ENCODE data around the gene CAT.
A peak's percentile ranks its signal among the peaks of the same experiment; 100 is the strongest.
"Not testable (repeated sequence)": the region's sequence is repeated elsewhere in the genome, so short reads cannot be mapped to it uniquely, and the experiment has no call there.

CAT gene

DNA sequence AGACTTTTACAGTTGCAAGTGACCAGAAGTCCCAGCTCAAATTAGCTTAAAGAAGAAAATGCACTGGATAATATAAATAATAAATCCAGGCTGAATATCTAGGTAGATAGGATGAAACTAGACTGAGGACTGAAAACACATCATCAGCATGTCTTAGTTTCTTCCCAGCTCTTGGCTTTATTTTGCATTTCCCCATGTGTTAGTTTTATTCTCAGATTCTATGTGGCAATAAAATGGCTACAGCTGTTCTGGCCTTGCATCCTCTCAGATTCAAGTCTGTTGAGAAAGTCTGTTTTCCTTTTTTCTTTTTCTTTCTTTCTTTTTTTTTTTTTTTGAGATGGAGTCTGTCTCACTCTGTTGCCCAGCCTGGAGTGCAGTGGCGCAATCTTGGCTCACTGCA lies 22.6 kb upstream of the CAT start:
- Mint-ChIP-seq H3K4me1 (no peaks in the 10 kb centered on the region), H3K4me3 (no peak overlapping the region), H3K36me3 (peaks cover 6% of the 10 kb centered on the region), H3K27ac (no peak overlapping the region), H3K27me3 (peaks cover 11% of the 10 kb centered on the region), H3K9me3 (peaks cover 13% of the 10 kb centered on the region)

DNA sequence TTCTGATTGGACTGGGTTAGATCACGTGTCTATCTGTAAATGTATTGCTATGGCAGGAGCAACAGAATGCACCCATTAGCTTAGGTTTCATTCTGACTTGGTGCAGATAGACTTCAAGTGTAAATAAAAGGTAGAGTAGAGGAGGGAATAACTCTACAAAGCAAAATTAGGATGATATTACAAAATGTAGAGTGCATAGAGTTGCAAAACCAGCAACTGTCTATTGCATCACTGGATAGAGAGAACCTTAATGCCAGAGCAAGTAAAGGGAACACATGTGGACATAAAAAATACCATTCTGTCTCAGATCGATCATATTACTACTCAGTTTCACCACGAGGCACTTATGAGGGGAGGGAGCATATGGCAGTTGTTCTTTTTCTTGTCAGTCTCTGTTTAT lies 22.0 kb upstream of the CAT start:
- Mint-ChIP-seq H3K36me3 (peaks cover 6% of the 10 kb centered on the region), H3K27me3 (peaks cover 11% of the 10 kb centered on the region), H3K27ac (no peak overlapping the region), H3K4me3 (no peak overlapping the region), H3K4me1 (no peaks in the 10 kb centered on the region), H3K9me3 (peaks cover 13% of the 10 kb centered on the region)

DNA sequence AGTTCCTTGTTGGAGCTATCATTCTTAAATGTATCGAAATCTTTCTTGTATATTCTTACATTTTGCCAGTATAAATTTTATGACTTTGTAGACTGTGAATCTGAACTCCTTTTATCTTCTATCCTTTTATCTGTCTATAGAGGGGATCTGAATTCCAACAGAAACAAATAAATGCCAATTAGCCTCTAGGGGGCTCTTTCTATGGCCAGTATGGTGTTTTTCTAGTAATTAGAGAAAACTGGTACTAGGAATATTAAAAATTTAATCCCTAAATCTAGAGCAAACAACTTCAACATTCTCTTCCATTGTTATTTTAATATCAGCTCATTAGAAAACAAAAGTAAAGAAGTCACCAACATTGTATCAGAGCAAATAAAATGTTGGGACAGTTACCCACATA lies 21.5 kb upstream of the CAT start:
- Mint-ChIP-seq H3K4me3 (no peak overlapping the region), H3K9me3 (peaks cover 13% of the 10 kb centered on the region), H3K27ac (no peak overlapping the region), H3K27me3 (peaks cover 12% of the 10 kb centered on the region), H3K36me3 (peaks cover 6% of the 10 kb centered on the region), H3K4me1 (no peaks in the 10 kb centered on the region)

DNA sequence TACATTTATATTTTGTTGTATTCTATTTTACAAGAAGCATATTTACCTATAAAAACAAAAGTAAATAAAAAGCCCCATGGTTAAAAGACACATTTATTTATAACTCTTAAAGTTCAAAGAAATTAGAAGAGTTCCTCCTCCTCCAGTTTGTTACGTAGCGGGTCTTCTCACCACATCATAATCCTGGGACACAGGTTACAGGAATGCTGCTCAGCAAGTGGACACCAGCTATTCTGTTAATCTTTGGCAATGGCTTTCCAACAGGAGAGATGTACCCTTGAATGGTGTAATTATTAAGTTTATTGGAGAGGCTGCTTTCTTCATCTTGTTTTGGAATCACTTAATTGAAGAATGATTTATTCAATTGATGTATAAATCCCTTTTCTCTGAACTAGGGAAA lies 19.6 kb upstream of the CAT start:
- Mint-ChIP-seq H3K27me3 (peaks cover 9% of the 10 kb centered on the region), H3K36me3 (no peaks in the 10 kb centered on the region), H3K27ac (no peak overlapping the region), H3K4me1 (no peaks in the 10 kb centered on the region), H3K9me3 (no peaks in the 10 kb centered on the region), H3K4me3 (no peak overlapping the region)

DNA sequence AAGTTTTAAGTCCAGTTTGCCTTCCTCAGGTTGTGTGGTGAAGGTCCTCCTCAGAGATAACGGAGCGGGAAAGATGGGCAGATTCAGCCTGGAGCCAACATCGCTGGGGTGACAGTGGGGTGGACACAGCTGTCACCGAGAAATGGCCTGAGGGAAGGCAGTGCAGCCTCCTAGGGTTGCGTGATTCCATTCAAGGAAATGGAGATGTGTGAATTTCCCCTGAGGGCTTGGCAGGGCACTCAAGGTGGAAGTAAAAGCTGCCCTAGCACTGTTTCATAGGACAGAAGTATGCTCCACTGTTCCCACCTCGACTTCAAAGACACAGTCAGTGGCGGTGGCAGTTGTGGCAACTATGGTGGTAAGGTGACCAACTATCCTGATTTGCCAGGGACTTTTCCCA lies 15.4 kb upstream of the CAT start:
- Mint-ChIP-seq H3K27me3 (peaks cover 9% of the 10 kb centered on the region), H3K4me1 (no peaks in the 10 kb centered on the region), H3K27ac (no peak overlapping the region), H3K4me3 (no peak overlapping the region), H3K36me3 (no peaks in the 10 kb centered on the region), H3K9me3 (no peaks in the 10 kb centered on the region)

DNA sequence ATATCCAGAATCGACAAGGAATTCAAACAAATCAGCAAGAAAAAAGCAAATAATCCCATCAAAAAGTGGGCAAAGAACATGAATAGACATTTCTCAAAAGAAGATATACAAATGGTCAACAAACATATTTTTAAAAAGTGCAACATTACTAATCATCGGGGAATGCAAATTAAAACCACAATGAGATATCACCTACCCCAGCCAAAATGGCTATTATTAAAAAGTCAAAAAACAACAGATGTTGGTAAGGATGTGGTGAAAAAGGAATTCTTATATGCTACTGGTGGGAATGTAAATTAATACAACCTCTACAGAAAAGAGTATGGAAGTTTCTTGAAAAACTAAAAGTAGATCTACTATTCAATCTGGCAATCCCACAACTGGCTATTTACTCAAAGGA lies 13.9 kb upstream of the CAT start:
- H3K4me1 Mint-ChIP-seq, H3K27ac Mint-ChIP-seq, H3K4me3 Mint-ChIP-seq, H3K9me3 Mint-ChIP-seq, H3K36me3 Mint-ChIP-seq: not testable (repeated sequence)
- peaks cover 11% of the 10 kb centered on the region for H3K27me3 Mint-ChIP-seq

DNA sequence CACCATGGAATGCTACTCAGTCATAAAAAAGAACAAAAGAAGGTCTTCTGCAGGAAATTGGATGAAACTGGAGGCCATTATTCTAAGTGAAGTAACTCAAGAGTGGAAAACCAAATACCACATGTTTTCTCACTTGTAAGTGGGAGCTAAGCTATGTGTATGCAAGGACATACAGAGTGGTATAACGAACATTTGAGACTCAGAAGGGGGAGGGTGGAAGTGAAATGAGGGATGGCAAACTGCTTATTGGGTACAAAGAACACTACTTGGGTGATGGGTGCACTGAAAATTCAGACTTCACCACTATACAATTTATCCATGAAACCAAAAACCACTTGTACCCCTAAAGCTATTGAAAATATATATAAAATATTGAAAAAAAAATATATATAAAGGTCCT lies 13.4 kb upstream of the CAT start:
- Mint-ChIP-seq H3K4me1 (peaks cover 4% of the 10 kb centered on the region), H3K27ac (no peak overlapping the region), H3K36me3 (no peaks in the 10 kb centered on the region), H3K9me3 (no peaks in the 10 kb centered on the region), H3K27me3 (peaks cover 11% of the 10 kb centered on the region), H3K4me3 (no peak overlapping the region)

DNA sequence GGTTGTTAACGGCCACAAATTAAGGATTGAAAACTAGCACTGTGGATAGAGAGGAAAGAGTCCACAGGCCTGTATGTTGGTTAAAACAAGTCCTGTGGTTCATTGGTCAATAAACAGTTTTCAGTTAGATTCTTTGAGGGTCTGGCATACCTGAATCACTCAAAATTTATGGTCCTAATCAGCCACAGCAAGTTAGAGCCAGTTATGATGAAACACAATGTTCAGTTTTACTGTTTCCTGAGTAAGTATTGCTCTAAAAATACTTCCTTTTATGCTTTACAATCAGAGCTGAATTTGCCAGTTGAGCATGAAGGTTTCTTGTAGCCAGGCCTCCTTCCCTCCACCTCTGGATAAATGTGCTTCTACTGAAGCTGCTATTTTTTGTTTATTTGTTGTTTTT lies 12.9 kb upstream of the CAT start:
- Mint-ChIP-seq H3K4me1 (peaks cover 5% of the 10 kb centered on the region), H3K27ac (no peak overlapping the region), H3K4me3 (no peak overlapping the region), H3K9me3 (no peaks in the 10 kb centered on the region), H3K27me3 (peaks cover 7% of the 10 kb centered on the region), H3K36me3 (no peaks in the 10 kb centered on the region)

DNA sequence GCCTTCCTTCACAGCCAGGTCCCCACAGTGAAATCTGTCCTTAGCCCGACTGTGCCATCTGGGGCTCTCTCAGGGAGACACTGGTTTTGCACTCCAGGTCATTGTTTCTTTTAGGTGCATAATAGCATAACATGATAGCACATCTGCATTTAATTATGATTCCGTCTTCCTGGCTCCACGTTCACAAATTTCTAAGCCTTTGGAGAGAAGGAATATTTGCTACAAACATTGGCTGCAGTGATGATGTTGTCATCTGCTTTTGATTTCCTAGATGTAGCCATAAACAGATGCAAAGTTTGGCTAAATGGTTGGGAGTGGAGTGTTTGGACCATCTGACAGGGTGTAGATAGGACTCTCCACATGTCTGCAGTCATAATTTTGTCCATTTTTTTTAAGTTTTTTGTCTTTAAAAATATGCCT lies 12.0 kb upstream of the CAT start:
- peaks cover 5% of the 10 kb centered on the region for H3K4me1 Mint-ChIP-seq
- H3K27ac Mint-ChIP-seq = no peak overlapping the region
- no peak overlapping the region for H3K4me3 Mint-ChIP-seq
- no peaks in the 10 kb centered on the region for H3K36me3 Mint-ChIP-seq
- no peaks in the 10 kb centered on the region for H3K9me3 Mint-ChIP-seq
- peaks cover 6% of the 10 kb centered on the region for H3K27me3 Mint-ChIP-seq

DNA sequence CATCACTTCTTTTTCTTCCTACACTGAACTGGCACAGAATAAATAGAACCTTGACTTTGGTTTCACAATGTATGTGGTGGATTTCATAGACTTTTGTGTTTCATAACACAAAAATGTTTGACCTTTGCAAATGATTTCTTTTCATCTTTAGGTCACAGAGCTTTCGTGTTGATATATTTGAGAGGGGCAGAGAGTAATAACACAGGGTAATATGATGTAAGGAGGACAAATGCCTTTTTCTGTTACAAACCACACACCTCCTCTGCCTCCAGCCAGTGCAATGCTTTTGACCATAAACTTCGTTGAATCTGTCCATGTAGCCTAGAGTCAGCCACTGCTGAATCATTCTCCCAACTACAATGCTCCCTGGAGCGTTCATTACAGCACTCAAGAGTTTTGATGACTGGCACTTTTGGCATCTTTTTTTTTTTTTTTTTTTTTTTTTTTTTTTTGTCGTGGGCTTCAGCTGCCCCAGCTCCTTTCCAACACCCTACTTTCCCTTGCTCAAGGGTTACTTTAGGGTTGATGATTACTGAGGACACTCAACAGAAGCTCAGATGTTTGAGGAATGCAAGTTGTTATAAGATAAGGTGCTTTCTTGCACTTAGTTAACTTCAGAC lies 11.4 kb upstream of the CAT start:
- no peak overlapping the region for H3K27ac Mint-ChIP-seq
- H3K4me1 Mint-ChIP-seq = peaks cover 5% of the 10 kb centered on the region
- H3K9me3 Mint-ChIP-seq = no peaks in the 10 kb centered on the region
- no peaks in the 10 kb centered on the region for H3K36me3 Mint-ChIP-seq
- no peak overlapping the region for H3K4me3 Mint-ChIP-seq
- peaks cover 4% of the 10 kb centered on the region for H3K27me3 Mint-ChIP-seq

DNA sequence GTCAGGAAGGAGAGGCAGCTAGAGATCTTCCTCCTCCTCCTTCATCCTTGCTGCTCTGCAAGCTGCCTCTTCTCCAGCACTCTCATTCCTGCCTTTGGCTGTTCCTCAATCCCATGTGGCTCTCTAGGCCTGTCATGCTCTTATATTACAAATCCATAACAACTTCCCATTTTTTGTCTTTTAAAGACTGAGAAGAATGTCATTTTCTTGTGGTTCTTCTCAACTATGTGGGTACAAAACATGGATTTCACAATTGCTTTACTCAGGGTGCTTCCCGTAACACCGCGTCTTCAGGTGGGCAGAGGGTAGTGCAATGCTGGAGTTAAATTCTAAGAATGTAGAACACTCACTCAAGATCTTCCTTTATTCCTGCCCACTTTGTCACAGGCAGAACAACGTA lies 6.8 kb upstream of the CAT start:
- Mint-ChIP-seq H3K27ac (no peak overlapping the region), H3K4me1 (peaks cover 5% of the 10 kb centered on the region), H3K27me3 (peaks cover 2% of the 10 kb centered on the region), H3K4me3 (no peak overlapping the region), H3K36me3 (no peaks in the 10 kb centered on the region), H3K9me3 (no peaks in the 10 kb centered on the region)

DNA sequence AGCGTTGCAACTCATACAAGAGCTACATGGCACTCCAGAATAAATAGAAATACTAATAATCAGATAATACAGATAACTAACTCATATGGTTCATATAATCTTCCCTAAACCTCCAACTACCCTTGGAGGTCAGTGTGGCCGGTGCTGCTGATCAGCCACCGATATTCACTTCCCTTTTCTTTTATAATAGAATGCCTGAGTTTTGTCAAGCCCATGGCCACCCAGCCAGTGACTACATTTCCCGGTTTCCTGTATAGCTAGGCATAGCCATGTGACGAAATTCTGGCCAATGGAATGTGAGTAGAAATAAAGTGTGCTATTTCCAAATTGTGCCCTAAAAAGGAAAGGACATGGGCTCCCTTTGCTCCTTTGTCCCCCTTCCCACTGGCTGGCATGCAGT lies 5.9 kb upstream of the CAT start:
- Mint-ChIP-seq H3K27me3 (peaks cover 2% of the 10 kb centered on the region), H3K27ac (no peak overlapping the region), H3K9me3 (no peaks in the 10 kb centered on the region), H3K4me1 (peaks cover 5% of the 10 kb centered on the region), H3K4me3 (no peak overlapping the region), H3K36me3 (no peaks in the 10 kb centered on the region)

DNA sequence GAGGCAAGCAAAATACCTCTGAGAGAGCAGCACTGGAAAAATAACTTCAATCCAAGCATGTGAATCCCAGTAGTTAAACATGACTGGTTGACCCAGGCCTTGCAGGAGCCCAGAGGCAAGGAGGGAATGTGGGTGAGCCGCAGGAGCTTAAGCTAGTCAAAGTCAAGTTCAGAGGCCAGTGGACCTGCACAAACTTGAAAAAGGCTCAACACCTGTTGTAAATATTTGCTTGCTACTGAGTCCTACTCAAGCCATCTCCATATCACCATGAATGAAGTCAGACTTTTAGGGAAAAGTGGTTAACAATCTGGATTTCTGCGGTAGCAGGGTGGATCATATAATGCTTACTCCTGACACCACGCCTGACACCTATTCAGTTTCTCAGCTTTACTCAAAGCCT lies 4.8 kb upstream of the CAT start:
- H3K9me3 Mint-ChIP-seq = no peaks in the 10 kb centered on the region
- no peaks in the 10 kb centered on the region for H3K27me3 Mint-ChIP-seq
- peaks cover 9% of the 10 kb centered on the region for H3K4me1 Mint-ChIP-seq
- no peak overlapping the region for H3K27ac Mint-ChIP-seq
- no peak overlapping the region for H3K4me3 Mint-ChIP-seq
- no peaks in the 10 kb centered on the region for H3K36me3 Mint-ChIP-seq

DNA sequence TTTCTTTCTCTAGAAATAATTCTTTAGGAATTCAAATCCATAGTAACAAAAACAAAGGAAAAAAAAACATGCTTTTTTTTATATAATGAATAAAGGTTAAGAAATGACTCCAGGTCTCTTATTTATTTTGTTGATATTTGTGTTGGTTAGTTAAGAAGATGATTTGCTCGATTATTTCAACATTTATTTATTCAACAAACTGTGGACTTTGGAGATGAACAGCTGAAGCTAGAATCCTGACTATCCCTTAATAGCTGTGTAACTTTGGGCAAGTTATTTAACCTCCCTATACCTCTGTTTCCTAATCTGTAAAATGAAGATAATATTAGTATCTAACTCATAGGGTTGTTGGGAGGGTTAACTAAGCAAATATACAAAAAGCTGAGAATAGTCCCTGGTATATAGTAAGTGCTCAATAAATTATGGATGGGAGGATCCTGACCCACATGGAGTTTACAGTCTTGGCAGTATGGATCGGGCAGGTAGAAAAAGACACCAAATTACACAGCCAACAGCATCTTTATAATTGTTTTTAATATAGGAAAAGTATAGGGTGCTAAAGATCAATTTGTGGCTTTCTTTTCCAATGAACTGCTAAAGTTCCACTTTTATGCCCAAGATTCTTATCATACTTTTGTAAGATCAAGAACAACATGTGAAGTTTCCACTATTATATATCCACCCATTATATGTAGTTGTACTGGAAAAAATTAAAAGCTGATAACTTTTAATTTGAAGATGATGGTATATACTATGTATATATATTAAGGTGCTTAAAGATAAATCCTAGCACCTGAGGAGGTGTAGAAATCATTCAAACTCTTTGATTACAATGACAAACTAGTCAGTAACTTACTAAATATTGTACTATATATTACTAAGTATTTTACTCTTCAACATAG lies 1.3 kb upstream of the CAT start:
- no peaks in the 10 kb centered on the region for H3K9me3 Mint-ChIP-seq
- H3K4me3 Mint-ChIP-seq = no peak overlapping the region
- no peak overlapping the region for H3K27ac Mint-ChIP-seq

DNA sequence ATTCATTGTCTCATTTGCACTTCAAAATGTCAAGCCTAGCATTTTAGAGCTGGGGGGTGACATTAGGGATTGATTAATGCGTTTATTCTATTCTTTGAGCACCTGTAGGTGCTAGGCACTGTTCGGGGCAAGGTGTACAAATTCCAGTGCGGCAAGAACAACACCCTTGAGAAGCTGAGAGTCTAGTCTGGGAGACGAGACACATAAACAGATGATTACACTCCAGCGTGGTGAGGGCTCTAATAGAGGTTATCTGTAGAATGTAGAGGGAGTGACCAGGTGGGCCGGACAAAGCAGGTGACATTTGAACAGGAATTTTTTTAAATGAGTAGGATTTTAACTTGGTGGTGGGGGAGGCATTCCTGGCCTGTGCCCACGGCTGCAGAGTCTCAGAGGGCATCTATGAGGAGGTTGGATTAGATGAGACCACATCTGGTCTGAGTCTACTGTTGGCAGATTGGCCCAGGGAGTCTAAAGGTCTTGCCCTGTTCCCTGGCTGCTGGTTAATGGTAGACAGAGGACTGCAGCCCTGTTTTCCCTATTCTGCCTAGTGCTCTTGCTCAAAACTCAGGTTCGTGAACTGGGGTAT lies 970 bp downstream of the CAT start:
- H3K36me3 Mint-ChIP-seq = no peaks in the 10 kb centered on the region
- H3K4me3 Mint-ChIP-seq = peak overlapping the region; percentile 91
- no peaks in the 10 kb centered on the region for H3K27me3 Mint-ChIP-seq
- H3K9me3 Mint-ChIP-seq = no peaks in the 10 kb centered on the region
- peak overlapping the region; percentile 95 for H3K27ac Mint-ChIP-seq
- H3K4me1 Mint-ChIP-seq = peaks cover 48% of the 10 kb centered on the region

More for the DNA sequence above, 1.3 kb upstream of the CAT start:
- no peaks in the 10 kb centered on the region for H3K27me3 Mint-ChIP-seq
- peaks cover 27% of the 10 kb centered on the region for H3K4me1 Mint-ChIP-seq
- H3K36me3 Mint-ChIP-seq = no peaks in the 10 kb centered on the region

DNA sequence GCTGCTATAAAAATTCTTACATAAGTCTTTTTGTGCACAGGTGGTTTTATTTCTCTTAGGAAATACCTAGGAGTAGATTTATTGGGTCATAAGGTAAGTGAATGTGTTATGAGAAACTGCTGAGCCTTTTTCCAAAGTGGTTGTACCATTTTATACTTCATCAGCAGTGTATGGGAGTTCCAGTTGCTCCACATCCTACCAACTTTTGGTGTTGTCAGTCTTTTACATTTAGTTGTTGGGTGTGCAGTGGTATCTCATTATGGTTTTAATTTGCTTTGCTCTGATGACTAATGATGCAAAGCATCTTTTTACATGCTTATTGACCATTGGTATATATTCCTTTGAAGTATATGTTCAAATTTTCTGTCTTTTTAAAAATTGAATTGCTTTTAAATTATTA lies 3.1 kb downstream of the CAT start:
- Mint-ChIP-seq H3K27me3 (no peaks in the 10 kb centered on the region), H3K36me3 (no peaks in the 10 kb centered on the region), H3K4me3 (no peak overlapping the region), H3K4me1 (peaks cover 63% of the 10 kb centered on the region), H3K27ac (no peak overlapping the region), H3K9me3 (no peaks in the 10 kb centered on the region)

All from activated naive CD4-positive, alpha-beta T cell treated with anti-CD3 and anti-CD28 coated beads, Interleukin-2, amount 50 U/mL, for 24 hours (primary cell).